ENCODE data around the gene SELENON. TPM values are rescaled to one million over a fixed set of nuclear protein-coding genes. Genes with fewer than 3 reads are reported as not detected.

Gene SELENON
- total and polyA plus RNA-seq, 9 of the 15 experiments (the other 6 are each of a cell fraction or from before 2014, with no cell fraction given): 0.43 to 26.7 (median 7.0) TPM

- TF ChIP-seq ZFX (CRISPR knock-in tag; IDR thresholded peaks at IDR 0.05) (0 out of 2 replicates have a peak, but pooled peaks have one; percentile 23), STAT5B (CRISPR knock-in tag; IDR thresholded peaks at IDR 0.05) (no peak), ZNF766 (CRISPR knock-in tag; conservative IDR thresholded peaks at IDR 0.05) (no peak), KDM1A (IDR thresholded peaks at IDR 0.05) (peak in 1 of 2 experiments; percentile 18; a peak in 1 of 4 replicates)
- in situ Hi-C loops (cut with MboI): no loop called here
- no peak overlapping the region for H3K9ac ChIP-seq (ENCODE audit: insufficient read depth in 1 of 2, low read depth in 2 of 2, low read length in 2 of 2)
- ChIA-PET CTCF (ENCODE audit: low intra/inter-chr PET ratio) (no interaction called here), POLR2A (no interaction called here)
- H3K36me3 ChIP-seq (ENCODE audit: control insufficient read depth, insufficient read depth, low read length): peaks cover 11% of the 10 kb centered on the region; the same call in 1 of the 3 replicates
- H3K4me1 ChIP-seq (replicated peaks in 1 of 2; ENCODE audit: control insufficient read depth in 2 of 2, insufficient read depth in 2 of 2, low read length in 2 of 2): peaks cover 23 to 41% of the 10 kb centered on the region in 2 experiments
- no peak overlapping the region for H2AFZ ChIP-seq (ENCODE audit: low read depth, low read length)
- no peak overlapping the region for H3K4me2 ChIP-seq (ENCODE audit: insufficient read depth, low read length)
- 10% methylated on average over 1 of the region's 1 CpG for WGBS (ENCODE audit: insufficient coverage, low coverage, missing lambda C conversion rate)
- no peaks in the 10 kb centered on the region for H3K79me2 ChIP-seq (ENCODE audit: control insufficient read depth, insufficient read depth, low read length)
- FAIRE-seq (no peak), DNase-seq (ENCODE audit: extremely low read depth in 1 of 4, low spot score in 3 of 4) (peak in 1 of 4 experiments; percentile 3), ATAC-seq (no peak)
- BruUV-seq (replicated peaks): no TSS peak
- no peaks in the 10 kb centered on the region for H3K9me1 ChIP-seq (ENCODE audit: control insufficient read depth, insufficient read depth, low read length)
- intact Hi-C loops (cut with micrococcal nuclease): no loop called here
- no peak overlapping the region for H3K27ac ChIP-seq (ENCODE audit: extremely low read depth, low read depth, low read length)
- no peak overlapping the region for H3K4me3 ChIP-seq
- H3K27me3 ChIP-seq (ENCODE audit: control insufficient read depth in 2 of 2, insufficient read depth in 2 of 2, low read length in 2 of 2): no peaks in the 10 kb centered on the region
- no peaks in the 10 kb centered on the region for H3K9me3 ChIP-seq (replicated peaks; ENCODE audit: control insufficient read depth, insufficient read depth, low read depth, low read length)
- no peaks in the 10 kb centered on the region for H4K20me1 ChIP-seq (replicated peaks; ENCODE audit: control insufficient read depth, insufficient read depth, low read length)
Observed at GRCh38 chr1:25866288-25866687, 66.3 kb downstream of the SELENON start.

DNA sequence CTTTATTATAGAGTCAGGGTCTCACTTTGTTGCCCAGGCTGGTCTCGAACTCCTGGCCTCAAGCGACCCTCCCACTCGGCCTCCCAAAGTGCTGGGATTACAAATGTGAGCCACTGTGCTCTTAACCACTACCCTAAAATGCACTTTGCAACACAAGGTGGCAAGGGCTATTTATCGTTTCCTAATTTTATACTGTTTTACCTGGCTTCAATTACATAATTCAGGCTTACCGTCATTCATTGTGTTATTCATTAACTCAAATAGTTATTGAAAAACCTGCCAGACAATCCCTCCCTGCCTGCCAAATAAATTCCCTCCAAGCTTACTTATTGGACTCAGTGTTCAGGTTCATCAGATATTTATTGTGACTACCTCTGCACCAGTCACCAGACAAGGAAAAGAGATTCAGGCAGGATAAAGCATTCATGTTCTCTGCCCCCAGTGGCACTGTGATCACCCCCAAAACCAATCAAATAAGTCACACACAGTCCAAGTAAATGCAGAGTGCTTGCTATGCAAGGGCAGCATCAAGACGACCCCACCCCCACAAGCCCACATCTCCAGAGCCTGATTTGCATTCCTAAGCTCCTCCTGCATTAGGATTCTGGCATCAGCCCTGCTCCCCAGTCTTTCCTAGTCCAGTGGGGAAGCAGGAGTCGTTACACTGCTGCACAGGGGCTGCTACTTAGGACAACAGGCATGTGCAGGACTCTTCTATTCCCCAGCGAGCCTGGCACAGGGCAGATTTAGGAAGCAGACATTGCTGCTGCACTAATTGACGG is 67.4 kb downstream of the SELENON start:
- intact Hi-C loops (cut with micrococcal nuclease): no loop called here
- H3K27ac ChIP-seq (ENCODE audit: extremely low read depth, low read depth, low read length): no peak overlapping the region
- CTCF ChIA-PET (ENCODE audit: low intra/inter-chr PET ratio): no interaction called here
- TF ChIP-seq KLF10 (CRISPR knock-in tag; IDR thresholded peaks at IDR 0.05) (no peak), PYGO2 (tag; IDR thresholded peaks at IDR 0.05) (no peak), UBTF (IDR thresholded peaks at IDR 0.05; ENCODE audit: borderline replicate concordance in 1 of 2, low read depth in 2 of 2, low read length in 2 of 2) (no peak), ZC3H8 (IDR thresholded peaks at IDR 0.05) (no peak), ZNF639 (CRISPR knock-in tag; conservative IDR thresholded peaks at IDR 0.05 in 1 of 2, IDR thresholded peaks at IDR 0.05 in 1 of 2) (no peak), MXI1 (IDR thresholded peaks at IDR 0.05; ENCODE audit: low read depth, low read length) (no peak)

More for the DNA sequence above, 67.4 kb downstream of the SELENON start:
- in situ Hi-C loops (cut with MboI): no loop called here
- DNase-seq (ENCODE audit: extremely low read depth in 1 of 4, low spot score in 3 of 4) (no peak), ATAC-seq (no peak), FAIRE-seq (no peak)
- Histone ChIP-seq H3K9ac (ENCODE audit: insufficient read depth in 1 of 2, low read depth in 2 of 2, low read length in 2 of 2) (peak overlapping the region in 1 of 2 experiments; percentile 31; a peak in 1 of 4 replicates), H3K4me1 (replicated peaks in 1 of 2; ENCODE audit: control insufficient read depth in 2 of 2, insufficient read depth in 2 of 2, low read length in 2 of 2) (peaks cover 23 to 36% of the 10 kb centered on the region in 2 experiments), H3K9me3 (replicated peaks; ENCODE audit: control insufficient read depth, insufficient read depth, low read depth, low read length) (no peaks in the 10 kb centered on the region), H4K20me1 (replicated peaks; ENCODE audit: control insufficient read depth, insufficient read depth, low read length) (no peaks in the 10 kb centered on the region), H3K27me3 (ENCODE audit: control insufficient read depth in 2 of 2, insufficient read depth in 2 of 2, low read length in 2 of 2) (no peaks in the 10 kb centered on the region), H3K4me2 (ENCODE audit: insufficient read depth, low read length) (no peak overlapping the region), H2AFZ (ENCODE audit: low read depth, low read length) (no peak overlapping the region), H3K4me3 (no peak overlapping the region), H3K79me2 (ENCODE audit: control insufficient read depth, insufficient read depth, low read length) (no peaks in the 10 kb centered on the region), H3K36me3 (ENCODE audit: control insufficient read depth, insufficient read depth, low read length) (peaks cover 11% of the 10 kb centered on the region; the same call in 1 of the 3 replicates), H3K9me1 (ENCODE audit: control insufficient read depth, insufficient read depth, low read length) (no peaks in the 10 kb centered on the region)
- WGBS (ENCODE audit: insufficient coverage, low coverage, missing lambda C conversion rate): 45% methylated on average over 9 of the region's 9 CpGs
- POLR2A ChIA-PET: interaction anchor here (0.6 to 0.8 kb wide), 3 partner anchors 9 to 250 kb away, joined by 3 read pairs; partner anchors contain the start of gene PAQR7
- no TSS peak for BruUV-seq (replicated peaks)

Measured in K562 (cell line).